ENCODE measurements around the gene ROR1. TPM values are rescaled to one million over a fixed set of nuclear protein-coding genes. Genes with fewer than 3 reads are reported as not detected.

ROR1 gene
- total and polyA plus RNA-seq, 9 of the 15 experiments (the other 6 are each of a cell fraction or from before 2014, with no cell fraction given): 0.02 TPM; not detected in 8

DNA sequence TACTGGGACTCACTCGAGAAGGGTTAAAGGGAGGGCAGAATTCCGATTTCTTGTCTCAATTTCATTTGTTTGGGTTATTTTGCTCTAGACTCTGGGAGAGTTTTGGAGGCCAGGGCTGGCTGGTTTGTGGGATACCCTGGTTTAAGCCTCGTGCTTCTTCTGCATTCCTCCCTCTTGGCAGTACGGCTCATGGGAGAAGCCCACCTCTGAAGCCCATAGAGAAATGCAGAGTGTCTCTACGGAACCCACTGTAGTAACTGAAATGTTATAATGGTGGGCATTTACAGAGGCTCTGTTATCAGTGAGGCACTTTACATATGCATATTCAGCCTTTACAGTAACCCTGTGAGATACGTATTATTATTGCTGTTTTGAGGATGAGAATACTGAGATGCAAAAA is 43.9 kb downstream of the ROR1 start:
- H3K4me3 ChIP-seq: no peak overlapping the region
- H2AFZ ChIP-seq (ENCODE audit: low read depth, low read length): no peak overlapping the region
- no peak for FAIRE-seq
- H3K27ac ChIP-seq (ENCODE audit: extremely low read depth, low read depth, low read length): no peak overlapping the region
- ChIA-PET POLR2A (no interaction called here), CTCF (ENCODE audit: low intra/inter-chr PET ratio) (no interaction called here)
- DNase-seq (ENCODE audit: extremely low read depth in 1 of 4, low spot score in 3 of 4): no peak
- no peaks in the 10 kb centered on the region for H3K27me3 ChIP-seq (ENCODE audit: control insufficient read depth in 2 of 2, insufficient read depth in 2 of 2, low read length in 2 of 2)
- H3K4me1 ChIP-seq (replicated peaks in 1 of 2; ENCODE audit: control insufficient read depth in 2 of 2, insufficient read depth in 2 of 2, low read length in 2 of 2): no peaks in the 10 kb centered on the region
- no peaks in the 10 kb centered on the region for H3K9me1 ChIP-seq (ENCODE audit: control insufficient read depth, insufficient read depth, low read length)
- ATAC-seq: no peak
- in situ Hi-C loops (cut with MboI): no loop called here
- 0% methylated on average over 6 of the region's 6 CpGs for WGBS (ENCODE audit: insufficient coverage, low coverage, missing lambda C conversion rate)
- no TSS peak for BruUV-seq (replicated peaks)
- no peaks in the 10 kb centered on the region for H3K9me3 ChIP-seq (replicated peaks; ENCODE audit: control insufficient read depth, insufficient read depth, low read depth, low read length)
- H3K36me3 ChIP-seq (ENCODE audit: control insufficient read depth, insufficient read depth, low read length): no peaks in the 10 kb centered on the region
- H4K20me1 ChIP-seq (replicated peaks; ENCODE audit: control insufficient read depth, insufficient read depth, low read length): no peaks in the 10 kb centered on the region
- H3K9ac ChIP-seq (ENCODE audit: insufficient read depth in 1 of 2, low read depth in 2 of 2, low read length in 2 of 2): no peak overlapping the region
- H3K4me2 ChIP-seq (ENCODE audit: insufficient read depth, low read length): no peak overlapping the region
- intact Hi-C loops (cut with micrococcal nuclease): no loop called here
- no peaks in the 10 kb centered on the region for H3K79me2 ChIP-seq (ENCODE audit: control insufficient read depth, insufficient read depth, low read length)
- TF ChIP-seq NFATC3 (IDR thresholded peaks at IDR 0.05) (no peak), FUS (optimal IDR thresholded peaks at IDR 0.05; ENCODE audit: low read depth, low read length) (no peak), NEUROD1 (IDR thresholded peaks at IDR 0.05; ENCODE audit: borderline replicate concordance, low read depth, low read length, partially characterized antibody) (no peak), NCOA1 (IDR thresholded peaks at IDR 0.05; ENCODE audit: low read depth) (no peak), SMARCA5 (IDR thresholded peaks at IDR 0.05) (no peak), MYC (IDR thresholded peaks at IDR 0.05; ENCODE audit: low read depth, low read length) (no peak), MYC (CRISPR knock-in tag; IDR thresholded peaks at IDR 0.05; ENCODE audit: borderline replicate concordance, low read depth) (no peak), ZNF175 (CRISPR knock-in tag; IDR thresholded peaks at IDR 0.05; ENCODE audit: low read depth) (no peak), MAFG (tag; conservative IDR thresholded peaks at IDR 0.05) (no peak), ESRRB (CRISPR knock-in tag; IDR thresholded peaks at IDR 0.05; ENCODE audit: borderline replicate concordance) (no peak)
- TF ChIP-seq, protein P1, sequence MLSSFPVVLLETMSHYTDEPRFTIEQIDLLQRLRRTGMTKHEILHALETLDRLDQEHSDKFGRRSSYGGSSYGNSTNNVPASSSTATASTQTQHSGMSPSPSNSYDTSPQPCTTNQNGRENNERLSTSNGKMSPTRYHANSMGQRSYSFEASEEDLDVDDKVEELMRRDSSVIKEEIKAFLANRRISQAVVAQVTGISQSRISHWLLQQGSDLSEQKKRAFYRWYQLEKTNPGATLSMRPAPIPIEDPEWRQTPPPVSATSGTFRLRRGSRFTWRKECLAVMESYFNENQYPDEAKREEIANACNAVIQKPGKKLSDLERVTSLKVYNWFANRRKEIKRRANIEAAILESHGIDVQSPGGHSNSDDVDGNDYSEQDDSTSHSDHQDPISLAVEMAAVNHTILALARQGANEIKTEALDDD (IDR thresholded peaks at IDR 0.05): no peak
- TF ChIP-seq, protein P2, sequence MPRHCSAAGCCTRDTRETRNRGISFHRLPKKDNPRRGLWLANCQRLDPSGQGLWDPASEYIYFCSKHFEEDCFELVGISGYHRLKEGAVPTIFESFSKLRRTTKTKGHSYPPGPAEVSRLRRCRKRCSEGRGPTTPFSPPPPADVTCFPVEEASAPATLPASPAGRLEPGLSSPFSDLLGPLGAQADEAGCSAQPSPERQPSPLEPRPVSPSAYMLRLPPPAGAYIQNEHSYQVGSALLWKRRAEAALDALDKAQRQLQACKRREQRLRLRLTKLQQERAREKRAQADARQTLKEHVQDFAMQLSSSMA (CRISPR knock-in tag; IDR thresholded peaks at IDR 0.05): no peak
- TF ChIP-seq, protein P3, sequence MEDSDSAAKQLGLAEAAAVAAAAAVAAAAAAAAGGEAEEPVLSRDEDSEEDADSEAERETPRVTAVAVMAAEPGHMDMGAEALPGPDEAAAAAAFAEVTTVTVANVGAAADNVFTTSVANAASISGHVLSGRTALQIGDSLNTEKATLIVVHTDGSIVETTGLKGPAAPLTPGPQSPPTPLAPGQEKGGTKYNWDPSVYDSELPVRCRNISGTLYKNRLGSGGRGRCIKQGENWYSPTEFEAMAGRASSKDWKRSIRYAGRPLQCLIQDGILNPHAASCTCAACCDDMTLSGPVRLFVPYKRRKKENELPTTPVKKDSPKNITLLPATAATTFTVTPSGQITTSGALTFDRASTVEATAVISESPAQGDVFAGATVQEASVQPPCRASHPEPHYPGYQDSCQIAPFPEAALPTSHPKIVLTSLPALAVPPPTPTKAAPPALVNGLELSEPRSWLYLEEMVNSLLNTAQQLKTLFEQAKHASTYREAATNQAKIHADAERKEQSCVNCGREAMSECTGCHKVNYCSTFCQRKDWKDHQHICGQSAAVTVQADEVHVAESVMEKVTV (CRISPR knock-in tag; IDR thresholded peaks at IDR 0.05): no peak
- TF ChIP-seq, protein P4, sequence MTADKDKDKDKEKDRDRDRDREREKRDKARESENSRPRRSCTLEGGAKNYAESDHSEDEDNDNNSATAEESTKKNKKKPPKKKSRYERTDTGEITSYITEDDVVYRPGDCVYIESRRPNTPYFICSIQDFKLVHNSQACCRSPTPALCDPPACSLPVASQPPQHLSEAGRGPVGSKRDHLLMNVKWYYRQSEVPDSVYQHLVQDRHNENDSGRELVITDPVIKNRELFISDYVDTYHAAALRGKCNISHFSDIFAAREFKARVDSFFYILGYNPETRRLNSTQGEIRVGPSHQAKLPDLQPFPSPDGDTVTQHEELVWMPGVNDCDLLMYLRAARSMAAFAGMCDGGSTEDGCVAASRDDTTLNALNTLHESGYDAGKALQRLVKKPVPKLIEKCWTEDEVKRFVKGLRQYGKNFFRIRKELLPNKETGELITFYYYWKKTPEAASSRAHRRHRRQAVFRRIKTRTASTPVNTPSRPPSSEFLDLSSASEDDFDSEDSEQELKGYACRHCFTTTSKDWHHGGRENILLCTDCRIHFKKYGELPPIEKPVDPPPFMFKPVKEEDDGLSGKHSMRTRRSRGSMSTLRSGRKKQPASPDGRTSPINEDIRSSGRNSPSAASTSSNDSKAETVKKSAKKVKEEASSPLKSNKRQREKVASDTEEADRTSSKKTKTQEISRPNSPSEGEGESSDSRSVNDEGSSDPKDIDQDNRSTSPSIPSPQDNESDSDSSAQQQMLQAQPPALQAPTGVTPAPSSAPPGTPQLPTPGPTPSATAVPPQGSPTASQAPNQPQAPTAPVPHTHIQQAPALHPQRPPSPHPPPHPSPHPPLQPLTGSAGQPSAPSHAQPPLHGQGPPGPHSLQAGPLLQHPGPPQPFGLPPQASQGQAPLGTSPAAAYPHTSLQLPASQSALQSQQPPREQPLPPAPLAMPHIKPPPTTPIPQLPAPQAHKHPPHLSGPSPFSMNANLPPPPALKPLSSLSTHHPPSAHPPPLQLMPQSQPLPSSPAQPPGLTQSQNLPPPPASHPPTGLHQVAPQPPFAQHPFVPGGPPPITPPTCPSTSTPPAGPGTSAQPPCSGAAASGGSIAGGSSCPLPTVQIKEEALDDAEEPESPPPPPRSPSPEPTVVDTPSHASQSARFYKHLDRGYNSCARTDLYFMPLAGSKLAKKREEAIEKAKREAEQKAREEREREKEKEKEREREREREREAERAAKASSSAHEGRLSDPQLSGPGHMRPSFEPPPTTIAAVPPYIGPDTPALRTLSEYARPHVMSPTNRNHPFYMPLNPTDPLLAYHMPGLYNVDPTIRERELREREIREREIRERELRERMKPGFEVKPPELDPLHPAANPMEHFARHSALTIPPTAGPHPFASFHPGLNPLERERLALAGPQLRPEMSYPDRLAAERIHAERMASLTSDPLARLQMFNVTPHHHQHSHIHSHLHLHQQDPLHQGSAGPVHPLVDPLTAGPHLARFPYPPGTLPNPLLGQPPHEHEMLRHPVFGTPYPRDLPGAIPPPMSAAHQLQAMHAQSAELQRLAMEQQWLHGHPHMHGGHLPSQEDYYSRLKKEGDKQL (CRISPR knock-in tag; IDR thresholded peaks at IDR 0.05; ENCODE audit: borderline replicate concordance): no peak
